HG02571 (cell line): ENCODE data around the gene OXTR.

Experiments used
- ATAC-seq: cut with Tn5 transposase; IDR thresholded peaks from one replicate; pipeline ENCODE4 v1.9.1; 2021; ENCODE audit warnings: mild to moderate bottlenecking, moderate library complexity; ENCODE audit not compliant: unreplicated experiment

Gene OXTR

DNA sequence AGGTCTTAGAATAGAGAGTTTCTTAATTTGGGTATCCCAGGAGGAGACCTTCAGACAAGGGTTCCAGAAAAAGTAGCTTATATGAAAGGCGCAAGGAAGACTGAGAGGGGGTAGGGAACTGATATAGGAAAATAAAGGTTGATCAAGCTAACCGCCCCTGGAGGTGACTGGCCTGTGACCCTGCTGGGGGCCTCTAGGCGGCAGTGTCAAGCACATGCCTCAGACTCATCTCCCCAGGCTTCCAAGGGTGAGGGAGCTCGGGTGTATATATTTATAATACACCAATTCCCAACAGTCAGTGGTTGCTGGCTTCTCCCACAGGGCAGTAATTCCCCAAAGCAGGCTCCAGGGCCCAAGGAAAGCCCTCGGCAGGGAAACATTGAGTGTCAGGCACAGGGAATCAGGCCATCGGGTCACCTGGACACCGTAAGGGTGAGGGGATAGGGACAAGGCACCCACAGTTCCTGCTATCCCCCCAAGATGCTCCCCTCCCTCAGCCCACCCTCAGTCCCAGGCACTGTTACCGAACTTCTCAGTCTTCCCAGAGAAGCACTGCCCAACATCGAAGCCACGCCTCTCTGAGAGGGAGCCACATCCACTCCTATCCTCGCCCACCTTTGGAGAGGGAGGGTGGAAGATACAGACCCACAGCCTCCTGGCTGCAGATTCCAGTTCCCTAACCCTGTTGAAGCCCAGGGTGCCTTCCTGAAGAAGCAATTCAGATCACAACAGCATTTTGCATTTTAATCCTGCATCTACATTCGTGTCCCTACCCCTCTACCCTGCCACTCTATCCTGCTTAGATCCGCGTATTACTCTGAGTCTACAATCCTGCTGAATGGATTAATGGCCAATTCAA, 55.3 kb downstream of the OXTR start:
- ATAC-seq: no peak

- no peak for ATAC-seq
Observed at GRCh38 chr3:8712908-8713255, 56.5 kb downstream of the OXTR start.

GRCh38 chr3:8712045-8712907, 57.1 kb downstream of the OXTR start:
- ATAC-seq: no peak

DNA sequence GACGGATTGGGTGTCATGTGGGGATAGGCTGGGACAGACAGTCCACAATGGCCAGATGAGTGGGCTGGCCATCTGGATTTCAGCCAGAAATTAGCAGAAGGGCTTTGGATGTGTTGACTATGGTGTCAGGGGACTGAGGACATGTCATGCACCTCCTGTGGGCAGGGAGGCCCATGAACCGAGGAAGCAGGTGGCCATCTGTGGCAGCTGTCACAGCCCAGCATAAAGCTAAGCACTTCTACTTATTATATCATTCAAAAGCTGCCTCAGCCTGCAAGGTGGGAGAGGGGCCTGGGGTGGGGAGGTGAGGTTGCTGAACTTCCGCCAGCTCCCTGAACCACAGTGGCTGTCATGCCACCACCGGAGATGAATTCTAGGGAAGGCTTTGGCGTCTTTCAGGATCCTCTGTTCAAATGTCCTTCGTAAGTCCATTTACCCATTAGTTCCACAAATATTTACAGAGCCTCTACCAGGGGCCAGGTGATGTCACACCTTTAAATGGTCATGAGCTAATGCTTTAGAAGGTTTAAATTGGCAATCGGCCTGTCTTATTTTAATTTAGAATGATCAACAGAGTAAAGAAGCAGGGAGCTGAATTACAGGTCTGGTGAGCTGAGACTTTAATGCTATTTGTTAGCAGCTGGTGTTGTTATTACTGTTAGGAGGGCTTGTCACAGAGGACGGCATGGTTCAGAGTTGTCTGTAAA, 59.5 kb downstream of the OXTR start:
- ATAC-seq: no peak

- ATAC-seq: no peak
Observed at GRCh38 chr3:8709287-8709686, 60.1 kb downstream of the OXTR start.

GRCh38 chr3:8705575-8705974, 63.8 kb downstream of the OXTR start:
- ATAC-seq: no peak

DNA sequence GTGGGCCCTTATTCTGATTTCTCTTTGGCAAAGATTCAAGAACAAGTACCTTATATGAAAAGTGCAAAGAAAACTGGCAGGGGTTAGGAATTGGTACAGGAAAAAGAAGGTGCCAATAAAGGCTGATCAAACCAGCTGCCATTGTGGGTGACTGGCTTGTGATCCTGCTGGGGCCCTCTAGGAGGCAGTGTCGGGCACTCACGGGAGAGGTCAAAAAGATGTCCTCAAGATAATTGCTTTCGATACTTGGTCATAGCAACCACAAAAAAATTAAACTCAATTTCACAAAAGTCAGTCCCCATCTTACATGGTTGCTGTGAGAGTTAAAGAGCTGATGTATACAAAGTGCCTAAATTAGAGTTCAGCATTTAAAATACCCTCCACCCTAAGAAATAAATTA, 66.9 kb downstream of the OXTR start:
- ATAC-seq: no peak
